ENCODE results near the gene GABBR2. TPM values are rescaled to one million over a fixed set of nuclear protein-coding genes. Genes with fewer than 3 reads are reported as not detected.

Gene GABBR2
- total RNA-seq, 2 experiments from 2014 or later, result not detected

GRCh38 chr9:98312365-98312764 is 396.4 kb downstream of the GABBR2 start:
- no peak overlapping the region for H3K27ac Mint-ChIP-seq
- ChIA-PET CTCF (interaction anchor here (0.9 kb wide), 1 partner anchor 463 kb away, joined by 6 read pairs; no protein-coding TSS in a partner anchor), POLR2A (no interaction called here)
- H3K9me3 Mint-ChIP-seq, result no peaks in the 10 kb centered on the region
- no peaks in the 10 kb centered on the region for H3K36me3 Mint-ChIP-seq
- H3K4me1 Mint-ChIP-seq (ENCODE audit: low read depth), result no peaks in the 10 kb centered on the region
- H3K4me3 Mint-ChIP-seq, result no peak overlapping the region
- intact Hi-C loops (cut with micrococcal nuclease), result no loop called here
- no peaks in the 10 kb centered on the region for H3K27me3 Mint-ChIP-seq
- DNase-seq, result no peak

GRCh38 chr9:98311541-98311940 is 397.2 kb downstream of the GABBR2 start:
- ChIA-PET POLR2A (no interaction called here), CTCF (no interaction called here)
- no peak overlapping the region for H3K27ac Mint-ChIP-seq
- DNase-seq, result no peak
- H3K9me3 Mint-ChIP-seq, result no peaks in the 10 kb centered on the region
- H3K27me3 Mint-ChIP-seq, result no peaks in the 10 kb centered on the region
- no peak overlapping the region for H3K4me3 Mint-ChIP-seq
- H3K36me3 Mint-ChIP-seq, result no peaks in the 10 kb centered on the region
- H3K4me1 Mint-ChIP-seq (ENCODE audit: low read depth), result no peaks in the 10 kb centered on the region
- intact Hi-C loops (cut with micrococcal nuclease), result no loop called here

GRCh38 chr9:98310752-98311392 is 397.9 kb downstream of the GABBR2 start:
- Mint-ChIP-seq H3K4me3 (no peak overlapping the region), H3K27ac (no peak overlapping the region), H3K9me3 (no peaks in the 10 kb centered on the region), H3K36me3 (no peaks in the 10 kb centered on the region), H3K27me3 (no peaks in the 10 kb centered on the region), H3K4me1 (ENCODE audit: low read depth) (no peaks in the 10 kb centered on the region)
- ChIA-PET POLR2A (no interaction called here), CTCF (no interaction called here)
- intact Hi-C loops (cut with micrococcal nuclease), result no loop called here
- no peak for DNase-seq

- Mint-ChIP-seq H3K27ac (no peak overlapping the region), H3K36me3 (no peaks in the 10 kb centered on the region), H3K4me1 (ENCODE audit: low read depth) (no peaks in the 10 kb centered on the region), H3K4me3 (no peak overlapping the region), H3K9me3 (no peaks in the 10 kb centered on the region), H3K27me3 (no peaks in the 10 kb centered on the region)
- CTCF ChIA-PET, result interaction anchor here (0.5 kb wide), 1 partner anchor 9 kb away, joined by 3 read pairs; no protein-coding TSS in a partner anchor
- POLR2A ChIA-PET, result no interaction called here
- DNase-seq, result no peak
- intact Hi-C loops (cut with micrococcal nuclease), result no loop called here
These were observed 402.2 kb downstream of the GABBR2 start for GRCh38 chr9:98306384-98307145.

GRCh38 chr9:98304381-98304780 is 404.4 kb downstream of the GABBR2 start:
- H3K9me3 Mint-ChIP-seq, result no peaks in the 10 kb centered on the region
- H3K27ac Mint-ChIP-seq, result no peak overlapping the region
- intact Hi-C loops (cut with micrococcal nuclease), result no loop called here
- no peaks in the 10 kb centered on the region for H3K4me1 Mint-ChIP-seq (ENCODE audit: low read depth)
- no peaks in the 10 kb centered on the region for H3K27me3 Mint-ChIP-seq
- no peak for DNase-seq
- no peaks in the 10 kb centered on the region for H3K36me3 Mint-ChIP-seq
- no peak overlapping the region for H3K4me3 Mint-ChIP-seq
- CTCF ChIA-PET, result interaction anchor here (1.1 to 1.9 kb wide), 2 partner anchors 11 to 472 kb away, joined by 4 to 8 read pairs; no protein-coding TSS in a partner anchor
- POLR2A ChIA-PET, result no interaction called here

- no peak overlapping the region for H3K27ac Mint-ChIP-seq
- H3K4me1 Mint-ChIP-seq (ENCODE audit: low read depth), result no peaks in the 10 kb centered on the region
- intact Hi-C loops (cut with micrococcal nuclease), result no loop called here
- ChIA-PET POLR2A (no interaction called here), CTCF (interaction anchor here (1.0 to 1.9 kb wide), 3 partner anchors 10 to 473 kb away, joined by 4 to 8 read pairs (median 5); no protein-coding TSS in a partner anchor)
- H3K36me3 Mint-ChIP-seq, result no peaks in the 10 kb centered on the region
- no peaks in the 10 kb centered on the region for H3K9me3 Mint-ChIP-seq
- no peak overlapping the region for H3K4me3 Mint-ChIP-seq
- H3K27me3 Mint-ChIP-seq, result no peaks in the 10 kb centered on the region
- DNase-seq, result no peak
These were observed 405.1 kb downstream of the GABBR2 start for GRCh38 chr9:98303633-98304125.

- no peak for DNase-seq
- ChIA-PET CTCF (interaction anchor here (1.0 to 1.9 kb wide), 2 partner anchors 13 to 473 kb away, joined by 5 to 8 read pairs; no protein-coding TSS in a partner anchor), POLR2A (no interaction called here)
- Mint-ChIP-seq H3K36me3 (no peaks in the 10 kb centered on the region), H3K9me3 (no peaks in the 10 kb centered on the region), H3K27ac (no peak overlapping the region), H3K4me3 (no peak overlapping the region), H3K4me1 (ENCODE audit: low read depth) (no peaks in the 10 kb centered on the region), H3K27me3 (no peaks in the 10 kb centered on the region)
- intact Hi-C loops (cut with micrococcal nuclease), result no loop called here
These were observed 405.6 kb downstream of the GABBR2 start for GRCh38 chr9:98302938-98303632.

GRCh38 chr9:98302150-98302549 is 406.6 kb downstream of the GABBR2 start:
- Mint-ChIP-seq H3K36me3 (no peaks in the 10 kb centered on the region), H3K27me3 (no peaks in the 10 kb centered on the region), H3K4me3 (no peak overlapping the region), H3K27ac (no peak overlapping the region), H3K4me1 (ENCODE audit: low read depth) (no peaks in the 10 kb centered on the region), H3K9me3 (no peaks in the 10 kb centered on the region)
- CTCF ChIA-PET, result no interaction called here
- intact Hi-C loops (cut with micrococcal nuclease), result no loop called here
- DNase-seq, result no peak
- POLR2A ChIA-PET, result no interaction called here

GRCh38 chr9:98300611-98301010 is 408.1 kb downstream of the GABBR2 start:
- no peak for DNase-seq
- no peak overlapping the region for H3K4me3 Mint-ChIP-seq
- POLR2A ChIA-PET, result no interaction called here
- peaks cover 1% of the 10 kb centered on the region for H3K27me3 Mint-ChIP-seq
- H3K9me3 Mint-ChIP-seq, result no peaks in the 10 kb centered on the region
- intact Hi-C loops (cut with micrococcal nuclease), result no loop called here
- no peaks in the 10 kb centered on the region for H3K4me1 Mint-ChIP-seq (ENCODE audit: low read depth)
- CTCF ChIA-PET, result no interaction called here
- no peaks in the 10 kb centered on the region for H3K36me3 Mint-ChIP-seq
- H3K27ac Mint-ChIP-seq, result no peak overlapping the region

GRCh38 chr9:98298476-98298875 is 410.3 kb downstream of the GABBR2 start:
- ChIA-PET CTCF (interaction anchor here (1.7 kb wide), 1 partner anchor 17 kb away, joined by 3 read pairs; no protein-coding TSS in a partner anchor), POLR2A (no interaction called here)
- Mint-ChIP-seq H3K4me1 (ENCODE audit: low read depth) (no peaks in the 10 kb centered on the region), H3K4me3 (no peak overlapping the region), H3K27me3 (peaks cover 1% of the 10 kb centered on the region), H3K27ac (no peak overlapping the region), H3K36me3 (no peaks in the 10 kb centered on the region), H3K9me3 (no peaks in the 10 kb centered on the region)
- intact Hi-C loops (cut with micrococcal nuclease), result no loop called here
- no peak for DNase-seq

- no peak overlapping the region for H3K4me3 Mint-ChIP-seq
- intact Hi-C loops (cut with micrococcal nuclease), result no loop called here
- no peak overlapping the region for H3K27ac Mint-ChIP-seq
- H3K9me3 Mint-ChIP-seq, result no peaks in the 10 kb centered on the region
- POLR2A ChIA-PET, result no interaction called here
- DNase-seq, result no peak
- CTCF ChIA-PET, result no interaction called here
- H3K27me3 Mint-ChIP-seq, result peaks cover 1% of the 10 kb centered on the region
- H3K36me3 Mint-ChIP-seq, result no peaks in the 10 kb centered on the region
- no peaks in the 10 kb centered on the region for H3K4me1 Mint-ChIP-seq (ENCODE audit: low read depth)
These were observed 412.9 kb downstream of the GABBR2 start for GRCh38 chr9:98295824-98296223.

GRCh38 chr9:98291820-98292219 is 416.9 kb downstream of the GABBR2 start:
- CTCF ChIA-PET, result interaction anchor here (0.6 kb wide), 1 partner anchor 24 kb away, joined by 3 read pairs; no protein-coding TSS in a partner anchor

More at GRCh38 chr9:98291820-98292219, 416.9 kb downstream of the GABBR2 start:
- intact Hi-C loops (cut with micrococcal nuclease), result no loop called here
- Mint-ChIP-seq H3K9me3 (no peaks in the 10 kb centered on the region), H3K4me1 (ENCODE audit: low read depth) (no peaks in the 10 kb centered on the region), H3K27ac (no peak overlapping the region), H3K4me3 (no peak overlapping the region), H3K36me3 (no peaks in the 10 kb centered on the region), H3K27me3 (peaks cover 1% of the 10 kb centered on the region)
- DNase-seq, result no peak
- POLR2A ChIA-PET, result no interaction called here

Data from activated CD4-positive, alpha-beta memory T cell treated with anti-CD3 and anti-CD28 coated beads for 36 hours (primary cell).